Fibroblast of skin of left quadriceps (primary cell): ENCODE measurements around the gene ARSI.
"Not testable (repeated sequence)": the region's sequence is repeated elsewhere in the genome, so short reads cannot be mapped to it uniquely, and the experiment has no call there.

Source experiments
- DNase-seq, 2 experiments: peaks; one replicate each; pipeline ENCODE4 v3.0.0-alpha.2; 2013; ENCODE audit warnings: low read depth in 2 of 2

Gene ARSI

GRCh38 chr5:150266871-150267291 is 35.8 kb downstream of the ARSI start:
- no peak for DNase-seq

- no peak for DNase-seq
Measured at GRCh38 chr5:150265870-150266383, 36.8 kb downstream of the ARSI start.

GRCh38 chr5:150264667-150265603 is 37.8 kb downstream of the ARSI start:
- DNase-seq: no peak

GRCh38 chr5:150263801-150264621 is 38.7 kb downstream of the ARSI start:
- DNase-seq: peak; percentile 76 to 78

- no peak for DNase-seq
Measured at GRCh38 chr5:150263375-150263775, 39.3 kb downstream of the ARSI start.

- DNase-seq: no peak
Measured at GRCh38 chr5:150262502-150262901, 40.2 kb downstream of the ARSI start.

GRCh38 chr5:150261231-150261630 is 41.5 kb downstream of the ARSI start:
- no peak for DNase-seq

DNA sequence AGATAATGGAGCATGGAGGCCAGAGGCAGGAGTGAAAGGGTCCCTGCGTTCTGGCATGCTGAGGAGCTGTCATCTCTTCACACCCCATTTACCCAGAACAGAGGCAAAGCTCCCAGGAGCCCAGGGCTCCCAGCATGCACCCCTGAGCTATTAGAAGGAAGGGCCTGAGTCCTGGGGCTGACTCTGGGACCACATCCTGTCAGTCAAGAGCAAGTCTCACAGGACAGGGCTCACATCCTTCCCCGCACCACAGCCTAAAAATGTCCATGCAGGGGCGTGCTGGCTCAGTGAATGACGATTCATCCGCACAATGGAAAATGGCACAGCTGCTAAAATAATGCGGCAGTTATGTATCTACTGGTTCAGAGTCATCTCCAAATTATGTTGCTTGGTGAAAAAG is 44.6 kb downstream of the ARSI start:
- DNase-seq: no peak

GRCh38 chr5:150257424-150257823 is 45.3 kb downstream of the ARSI start:
- DNase-seq: no peak

GRCh38 chr5:150256410-150257064 is 46.2 kb downstream of the ARSI start:
- DNase-seq: no peak

GRCh38 chr5:150255659-150256409 is 46.9 kb downstream of the ARSI start:
- DNase-seq: no peak

DNA sequence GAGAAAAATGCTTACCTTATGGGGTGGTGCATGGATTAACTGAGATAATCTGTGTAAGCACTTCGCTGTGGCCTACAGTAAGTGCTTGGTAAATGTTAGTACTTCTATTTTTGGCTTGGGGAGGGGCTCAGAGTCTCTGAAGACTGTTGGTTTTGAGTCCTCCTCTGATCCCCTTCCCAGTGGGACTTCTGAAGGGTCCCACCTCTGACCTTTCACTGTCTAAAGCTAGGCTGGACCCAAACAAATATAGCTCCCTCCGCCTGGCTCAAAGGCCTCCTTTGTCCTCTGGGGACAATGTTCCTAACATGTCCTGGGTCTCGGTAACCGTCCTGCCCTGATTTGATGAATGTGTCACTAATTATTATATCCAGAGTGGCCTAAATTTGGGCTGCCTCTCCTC is 47.9 kb downstream of the ARSI start:
- DNase-seq: no peak

- DNase-seq: no peak
Measured at GRCh38 chr5:150254363-150254762, 48.3 kb downstream of the ARSI start.

- DNase-seq: no peak
Measured at GRCh38 chr5:150253416-150254208, 49.1 kb downstream of the ARSI start.

DNA sequence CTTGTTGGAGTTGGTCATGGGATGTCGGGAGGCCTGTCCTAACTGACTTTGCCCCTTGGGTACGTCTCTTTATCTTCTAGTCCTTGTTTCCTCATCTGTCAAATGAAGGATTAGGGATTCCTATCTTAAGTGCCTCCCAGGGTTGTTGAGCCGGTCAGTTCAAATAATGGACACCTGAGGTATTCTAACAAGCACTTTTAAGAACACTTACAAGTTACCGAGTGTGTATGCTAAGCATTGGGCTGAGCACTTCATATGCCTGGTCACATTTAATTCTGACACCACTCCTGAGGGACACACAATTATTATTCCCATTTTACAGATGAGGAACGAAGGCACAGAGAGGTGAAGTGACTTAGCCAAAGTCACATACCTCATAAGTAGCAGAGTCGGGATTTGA is 50.2 kb downstream of the ARSI start:
- DNase-seq: no peak

DNA sequence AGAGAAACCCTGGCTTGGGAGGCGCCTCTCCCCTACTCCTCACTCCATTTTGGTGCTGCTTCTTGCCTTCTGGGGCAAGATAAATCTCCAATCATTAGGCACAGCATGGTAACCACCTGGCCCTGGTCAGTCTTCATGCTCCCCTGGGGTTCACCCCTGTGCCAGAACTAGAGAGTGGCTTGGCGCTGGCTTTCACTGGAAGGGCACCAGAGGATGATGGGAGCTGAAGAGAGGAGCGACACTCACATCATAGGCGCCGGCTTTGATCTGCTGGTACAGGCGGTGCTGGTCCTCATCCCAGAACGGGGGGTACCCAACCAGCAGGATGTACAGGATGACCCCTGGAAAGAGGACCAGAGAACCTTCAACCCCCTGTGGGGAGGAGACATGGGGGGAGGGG is 51.2 kb downstream of the ARSI start:
- DNase-seq: no peak

- no peak for DNase-seq
Measured at GRCh38 chr5:150249744-150250143, 53.0 kb downstream of the ARSI start.

- no peak for DNase-seq
Measured at GRCh38 chr5:150248946-150249345, 53.8 kb downstream of the ARSI start.

GRCh38 chr5:150248493-150248892 is 54.2 kb downstream of the ARSI start:
- not testable (repeated sequence) for DNase-seq

GRCh38 chr5:150247726-150248125 is 55.0 kb downstream of the ARSI start:
- DNase-seq: no peak
